ENCODE measurements around the gene FAM163A.

DNA sequence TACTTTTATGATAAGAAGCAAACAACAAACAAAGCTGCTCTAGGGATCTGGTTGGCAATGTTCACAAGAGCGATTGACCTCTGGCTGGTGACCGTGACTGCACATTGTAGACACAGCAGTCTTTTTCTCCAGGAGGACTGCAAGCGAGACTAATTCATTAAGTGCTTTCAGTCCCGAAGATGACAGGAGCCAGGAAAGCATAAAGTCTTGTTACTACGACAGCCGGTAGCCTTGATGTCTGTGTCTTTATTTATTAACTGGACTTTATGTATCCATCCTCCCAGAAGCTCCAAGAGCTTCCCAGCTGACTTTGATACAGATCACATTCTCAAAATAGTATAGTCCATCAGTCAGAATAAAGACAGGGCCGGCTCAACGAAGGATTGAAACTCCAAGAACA lies 18.2 kb downstream of the FAM163A start:
- no peak for TF ChIP-seq CTCF (IDR thresholded peaks at IDR 0.05)
- no peak for TF ChIP-seq POLR2A (IDR thresholded peaks at IDR 0.05)
- no peak for TF ChIP-seq POLR2AphosphoS5 (IDR thresholded peaks at IDR 0.05)
